ENCODE measurements around the gene DGCR6L.

Gene DGCR6L

DNA sequence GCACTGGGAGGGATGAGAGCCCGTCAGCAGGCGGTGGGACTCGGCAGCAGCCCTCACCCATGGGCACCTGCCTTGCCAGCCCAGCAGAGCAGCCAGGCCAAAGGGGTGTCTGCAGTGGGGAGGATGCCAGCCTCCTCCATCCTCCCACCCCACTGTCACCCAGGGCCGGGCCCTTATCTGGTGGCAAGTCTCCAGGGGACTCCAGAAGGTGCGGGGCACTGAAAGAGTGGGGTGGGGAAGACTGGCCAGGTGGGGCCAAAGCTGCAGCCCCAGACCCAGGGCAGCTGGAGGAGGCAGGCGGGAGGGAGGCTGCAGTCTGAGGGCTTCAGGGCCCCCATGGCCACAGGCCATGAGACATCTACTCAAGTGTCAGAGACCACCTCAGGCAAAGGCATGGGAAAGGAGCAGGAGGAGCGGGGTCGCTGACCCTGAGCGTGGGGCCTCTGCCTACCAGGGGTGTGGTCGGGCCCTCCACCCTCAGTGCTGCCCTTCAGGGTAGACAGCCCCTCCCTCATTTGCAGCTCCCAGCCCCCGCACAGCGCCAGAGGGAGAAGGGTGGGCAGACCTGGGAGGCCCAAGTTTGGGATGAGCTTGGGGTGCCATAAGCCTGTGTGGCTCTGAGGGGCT lies 3.5 kb downstream of the DGCR6L start:
- no peak for TF ChIP-seq SIN3A (IDR thresholded peaks at IDR 0.05; ENCODE audit: borderline replicate concordance, insufficient read depth, low read length)
- no peak for TF ChIP-seq POLR2AphosphoS5 (IDR thresholded peaks at IDR 0.05; ENCODE audit: low read depth, low read length)
- TF ChIP-seq FOXP2 (optimal IDR thresholded peaks at IDR 0.05; ENCODE audit: borderline replicate concordance, extremely low read depth, extremely low read length, insufficient read depth), result no peak
- TF ChIP-seq TAF1 (IDR thresholded peaks at IDR 0.05; ENCODE audit: borderline replicate concordance, insufficient read depth, low read length), result no peak
- TF ChIP-seq, protein P1, sequence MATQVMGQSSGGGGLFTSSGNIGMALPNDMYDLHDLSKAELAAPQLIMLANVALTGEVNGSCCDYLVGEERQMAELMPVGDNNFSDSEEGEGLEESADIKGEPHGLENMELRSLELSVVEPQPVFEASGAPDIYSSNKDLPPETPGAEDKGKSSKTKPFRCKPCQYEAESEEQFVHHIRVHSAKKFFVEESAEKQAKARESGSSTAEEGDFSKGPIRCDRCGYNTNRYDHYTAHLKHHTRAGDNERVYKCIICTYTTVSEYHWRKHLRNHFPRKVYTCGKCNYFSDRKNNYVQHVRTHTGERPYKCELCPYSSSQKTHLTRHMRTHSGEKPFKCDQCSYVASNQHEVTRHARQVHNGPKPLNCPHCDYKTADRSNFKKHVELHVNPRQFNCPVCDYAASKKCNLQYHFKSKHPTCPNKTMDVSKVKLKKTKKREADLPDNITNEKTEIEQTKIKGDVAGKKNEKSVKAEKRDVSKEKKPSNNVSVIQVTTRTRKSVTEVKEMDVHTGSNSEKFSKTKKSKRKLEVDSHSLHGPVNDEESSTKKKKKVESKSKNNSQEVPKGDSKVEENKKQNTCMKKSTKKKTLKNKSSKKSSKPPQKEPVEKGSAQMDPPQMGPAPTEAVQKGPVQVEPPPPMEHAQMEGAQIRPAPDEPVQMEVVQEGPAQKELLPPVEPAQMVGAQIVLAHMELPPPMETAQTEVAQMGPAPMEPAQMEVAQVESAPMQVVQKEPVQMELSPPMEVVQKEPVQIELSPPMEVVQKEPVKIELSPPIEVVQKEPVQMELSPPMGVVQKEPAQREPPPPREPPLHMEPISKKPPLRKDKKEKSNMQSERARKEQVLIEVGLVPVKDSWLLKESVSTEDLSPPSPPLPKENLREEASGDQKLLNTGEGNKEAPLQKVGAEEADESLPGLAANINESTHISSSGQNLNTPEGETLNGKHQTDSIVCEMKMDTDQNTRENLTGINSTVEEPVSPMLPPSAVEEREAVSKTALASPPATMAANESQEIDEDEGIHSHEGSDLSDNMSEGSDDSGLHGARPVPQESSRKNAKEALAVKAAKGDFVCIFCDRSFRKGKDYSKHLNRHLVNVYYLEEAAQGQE (IDR thresholded peaks at IDR 0.05; ENCODE audit: insufficient read depth in 1 of 2, low read depth in 2 of 2, low read length in 2 of 2), result no peak

DNA sequence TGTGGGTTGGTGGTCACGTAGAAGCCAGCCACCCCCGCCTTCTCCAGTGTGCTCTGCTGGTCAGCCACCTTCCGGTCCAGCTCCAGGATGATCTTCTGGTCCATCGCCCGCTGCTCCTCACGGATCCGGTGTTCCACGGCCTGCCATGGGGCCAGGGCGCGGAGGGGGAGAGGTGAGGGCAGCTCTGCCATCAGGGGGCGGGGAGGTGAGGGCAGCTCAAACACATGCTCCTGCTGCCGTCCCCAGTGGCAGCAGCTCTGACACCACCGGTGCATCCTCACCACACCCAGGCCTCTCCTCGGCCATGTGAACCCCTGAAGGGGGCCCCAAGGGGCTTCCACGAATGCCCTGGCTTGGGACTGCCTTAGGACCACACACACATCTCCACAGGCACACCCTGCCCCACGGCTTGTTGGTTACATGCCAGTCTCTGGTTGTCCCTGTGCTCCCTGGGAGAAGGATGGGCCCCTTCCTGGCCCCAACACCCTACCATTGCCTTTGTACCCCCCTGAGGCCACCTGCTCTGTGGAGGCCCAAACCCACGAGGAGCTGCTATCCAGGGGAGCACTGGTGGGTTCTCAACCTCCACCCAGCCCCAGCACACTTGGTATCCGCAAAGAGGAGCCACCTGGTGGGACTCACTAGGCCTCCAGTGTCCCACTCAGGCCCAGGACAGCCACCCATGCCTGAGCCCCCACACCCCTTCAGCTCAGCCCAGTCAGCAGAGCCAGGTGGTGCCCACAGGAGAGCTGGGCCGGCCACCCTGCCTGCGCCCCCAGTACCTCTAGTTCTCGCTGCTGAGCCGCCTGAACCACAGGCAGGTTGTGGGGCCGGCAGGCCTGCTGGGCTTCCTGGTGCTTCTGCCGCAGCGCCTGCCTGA lies 4.3 kb downstream of the DGCR6L start:
- TF ChIP-seq SIN3A (IDR thresholded peaks at IDR 0.05; ENCODE audit: borderline replicate concordance, insufficient read depth, low read length) (no peak), POLR2AphosphoS5 (IDR thresholded peaks at IDR 0.05; ENCODE audit: low read depth, low read length) (no peak), TAF1 (IDR thresholded peaks at IDR 0.05; ENCODE audit: borderline replicate concordance, insufficient read depth, low read length) (no peak), FOXP2 (optimal IDR thresholded peaks at IDR 0.05; ENCODE audit: borderline replicate concordance, extremely low read depth, extremely low read length, insufficient read depth) (no peak)
- TF ChIP-seq, protein P1 (IDR thresholded peaks at IDR 0.05; ENCODE audit: insufficient read depth in 1 of 2, low read depth in 2 of 2, low read length in 2 of 2), result no peak

DNA sequence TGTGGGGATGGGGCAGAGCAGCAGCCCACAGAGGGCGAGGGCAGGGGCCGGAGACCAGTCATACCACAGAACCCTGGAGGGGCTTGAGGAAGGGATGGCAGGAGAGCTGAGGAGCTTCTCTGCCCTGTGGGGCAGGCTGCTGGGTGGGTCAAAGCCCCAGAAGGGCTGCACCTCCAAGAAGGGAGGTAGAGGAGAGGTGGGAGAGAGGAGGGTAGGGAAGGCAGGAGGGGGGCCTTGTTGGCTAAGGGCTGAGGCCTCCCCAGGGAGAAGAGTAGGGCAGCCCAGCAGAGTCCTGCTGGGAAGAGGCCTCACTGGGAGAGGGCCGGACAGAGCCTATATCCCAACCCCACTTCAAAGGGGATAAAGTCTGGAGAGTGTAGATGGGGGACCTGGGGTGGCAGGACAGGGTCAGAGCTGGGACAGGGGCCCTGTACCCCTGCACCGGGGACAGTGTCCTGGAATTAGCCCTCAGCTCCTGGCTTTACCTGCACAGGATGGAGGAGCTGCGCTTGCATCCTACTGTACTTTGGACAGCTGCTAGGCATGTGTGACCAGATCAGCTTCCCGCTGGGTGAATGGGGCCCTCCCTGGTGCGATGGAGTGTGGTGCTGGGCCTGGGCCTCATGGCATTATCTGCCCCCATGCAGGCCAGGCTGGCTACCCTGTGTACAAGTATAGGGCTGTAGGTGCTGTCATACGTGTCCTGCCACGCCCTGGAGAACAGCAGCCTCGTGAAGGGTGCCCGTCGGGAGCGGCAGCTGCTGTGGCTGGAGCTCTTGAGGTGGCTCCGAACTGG lies 7.3 kb downstream of the DGCR6L start:
- TF ChIP-seq, protein P1 (IDR thresholded peaks at IDR 0.05; ENCODE audit: insufficient read depth in 1 of 2, low read depth in 2 of 2, low read length in 2 of 2), result no peak
- TF ChIP-seq POLR2AphosphoS5 (IDR thresholded peaks at IDR 0.05; ENCODE audit: low read depth, low read length) (no peak), FOXP2 (optimal IDR thresholded peaks at IDR 0.05; ENCODE audit: borderline replicate concordance, extremely low read depth, extremely low read length, insufficient read depth) (no peak)

DNA sequence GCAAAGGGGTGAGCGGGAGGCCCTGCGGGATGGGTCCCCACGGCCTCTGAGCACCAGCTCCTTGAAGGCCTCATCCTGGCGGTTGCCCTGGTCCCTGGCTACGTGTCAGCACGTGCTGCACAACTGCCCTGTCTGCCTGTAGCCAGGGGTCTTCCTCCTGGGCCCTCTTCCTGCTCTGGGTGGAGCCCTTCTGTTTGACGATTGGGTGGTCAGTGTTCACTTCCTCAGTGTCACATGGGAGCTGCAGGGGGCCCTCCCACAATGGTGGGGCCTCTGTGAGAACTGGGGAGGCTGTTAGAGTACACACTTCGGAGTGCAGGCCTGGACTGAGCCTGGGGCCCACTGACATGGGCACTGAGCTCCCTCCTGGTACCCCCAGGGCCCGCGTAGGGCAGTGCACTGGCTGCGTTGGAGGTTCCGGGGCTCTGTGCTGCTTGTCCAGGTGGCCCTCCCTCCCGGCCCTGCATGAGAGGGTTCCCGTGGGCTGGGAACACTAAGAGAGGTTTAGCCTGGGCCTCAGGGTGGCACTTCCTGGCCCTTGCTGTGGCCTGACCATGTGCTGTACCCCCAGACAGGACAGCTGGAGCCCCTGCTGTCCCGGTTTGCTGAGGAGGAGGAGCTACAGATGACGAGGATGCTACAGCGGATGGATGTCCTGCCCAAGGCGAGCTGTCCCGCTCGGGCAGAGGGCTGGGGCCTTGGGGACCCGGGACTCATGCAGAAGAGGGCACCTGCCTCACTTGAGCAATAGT lies 13.8 kb downstream of the DGCR6L start:
- no peak for TF ChIP-seq FOXP2 (optimal IDR thresholded peaks at IDR 0.05; ENCODE audit: borderline replicate concordance, extremely low read depth, extremely low read length, insufficient read depth)

DNA sequence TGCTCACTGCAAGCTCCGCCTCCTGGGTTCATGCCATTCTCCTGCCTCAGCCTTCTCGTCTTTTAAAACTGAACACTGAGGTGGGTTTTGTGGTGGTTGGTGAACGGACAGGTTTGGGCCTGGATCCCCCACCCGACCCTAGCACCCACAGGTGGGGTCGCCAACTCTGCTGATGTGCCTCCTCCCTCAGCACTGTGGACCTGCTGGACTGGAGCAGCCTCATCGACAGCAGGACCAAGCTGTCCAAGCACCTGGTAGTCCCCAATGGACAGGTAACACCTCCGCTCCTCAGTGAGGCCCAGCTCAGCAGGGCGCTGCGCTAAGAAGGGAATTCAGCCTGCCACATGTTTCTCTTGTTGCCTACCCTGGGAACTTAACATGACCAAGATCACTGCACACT lies 15.2 kb downstream of the DGCR6L start:
- no peak for TF ChIP-seq FOXP2 (optimal IDR thresholded peaks at IDR 0.05; ENCODE audit: borderline replicate concordance, extremely low read depth, extremely low read length, insufficient read depth)
- no peak for TF ChIP-seq SIN3A (IDR thresholded peaks at IDR 0.05; ENCODE audit: borderline replicate concordance, insufficient read depth, low read length)
- no peak for TF ChIP-seq POLR2AphosphoS5 (IDR thresholded peaks at IDR 0.05; ENCODE audit: low read depth, low read length)
- TF ChIP-seq, protein P1 (IDR thresholded peaks at IDR 0.05; ENCODE audit: insufficient read depth in 1 of 2, low read depth in 2 of 2, low read length in 2 of 2), result no peak
- TF ChIP-seq TAF1 (IDR thresholded peaks at IDR 0.05; ENCODE audit: borderline replicate concordance, insufficient read depth, low read length), result no peak
